HL-60 (cell line): ENCODE results near the gene ANTXR1. TPM values are rescaled to one million over a fixed set of nuclear protein-coding genes. Genes with fewer than 3 reads are reported as not detected.
A peak's percentile ranks its signal among the peaks of the same experiment; 100 is the strongest.

Experiments used
- DNase-seq, 2 experiments: peaks; one replicate each; pipeline ENCODE4 v3.0.0-alpha.2; 2010 to 2020; ENCODE audit warnings: low read depth in 1 of 2, low spot score in 1 of 2
- H3K27ac ChIP-seq: fragments of 250-450 bp; sonication (Bioruptor Pico); replicated peaks from 2 replicates; pipeline ENCODE4 v1.5.1; 2020; ENCODE audit warnings: mild to moderate bottlenecking, moderate library complexity
- H3K27me3 ChIP-seq: fragments of 250-450 bp; sonication (Bioruptor Pico); 2 replicates; pipeline ENCODE4 v1.5.1; 2021; ENCODE audit warnings: mild to moderate bottlenecking, moderate library complexity; ENCODE audit not compliant: insufficient read depth, poor library complexity, severe bottlenecking
- H3K4me3 ChIP-seq: replicated peaks from 2 replicates; pipeline ENCODE4 v1.5.1; 2011; ENCODE audit warnings: mild to moderate bottlenecking, control low read depth, low read length; ENCODE audit not compliant: insufficient read depth
- GABPA ChIP-seq: IDR thresholded peaks from 2 replicates; pipeline ENCODE4 v1.6.1; 2012; ENCODE audit warnings: low read depth
- POLR2AphosphoS5 ChIP-seq: IDR thresholded peaks from 2 replicates; pipeline ENCODE4 v1.6.1; 2012; ENCODE audit warnings: low read depth
- SPI1 ChIP-seq: IDR thresholded peaks from 2 replicates; pipeline ENCODE4 v1.6.1; 2012; ENCODE audit warnings: low read depth, mild to moderate bottlenecking, borderline replicate concordance
- microRNA-seq: library from miRNA; unstranded; fragments of <30 nt; microRNA quantifications from one replicate; pipeline ENCODE4, GENCODE V29; 2018
- TF ChIP-seq, protein P1 (sequence below): IDR thresholded peaks from 2 replicates; pipeline ENCODE4 v1.6.1; 2012; ENCODE audit warnings: low read depth; ENCODE audit not compliant: insufficient replicate concordance
- TF ChIP-seq, protein P2 (sequence below): IDR thresholded peaks from one replicate; pipeline ENCODE4 v1.5.1; 2011; ENCODE audit warnings: low read length, control low read depth, inconsistent platforms; ENCODE audit not compliant: insufficient read depth

ANTXR1 gene

DNA sequence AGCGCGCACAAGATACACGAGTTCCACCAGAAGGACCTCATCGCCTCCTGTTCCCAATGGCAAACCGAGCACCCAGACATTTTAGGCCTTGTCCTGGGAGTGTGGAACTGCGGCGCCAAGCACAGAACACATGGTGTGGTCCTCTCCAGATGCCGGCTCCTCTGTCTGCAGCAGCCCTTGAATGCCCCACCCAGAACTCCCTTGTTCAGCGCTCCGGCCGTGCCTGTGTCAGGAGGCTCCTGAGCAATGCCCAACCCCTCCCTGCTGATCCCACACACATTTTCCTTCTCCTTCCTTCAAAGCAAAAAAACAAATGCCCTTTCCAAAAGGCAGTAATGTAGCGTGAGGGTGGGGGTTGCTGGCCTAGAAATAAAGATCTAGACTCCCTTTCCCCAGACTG lies 284.2 kb downstream of the ANTXR1 start:
- no peak for DNase-seq
- Histone ChIP-seq H3K4me3 (no peak overlapping the region), H3K27me3 (no peaks in the 10 kb centered on the region), H3K27ac (no peak overlapping the region)
- TF ChIP-seq POLR2AphosphoS5 (no peak), SPI1 (no peak), GABPA (no peak)
- TF ChIP-seq, protein P1, sequence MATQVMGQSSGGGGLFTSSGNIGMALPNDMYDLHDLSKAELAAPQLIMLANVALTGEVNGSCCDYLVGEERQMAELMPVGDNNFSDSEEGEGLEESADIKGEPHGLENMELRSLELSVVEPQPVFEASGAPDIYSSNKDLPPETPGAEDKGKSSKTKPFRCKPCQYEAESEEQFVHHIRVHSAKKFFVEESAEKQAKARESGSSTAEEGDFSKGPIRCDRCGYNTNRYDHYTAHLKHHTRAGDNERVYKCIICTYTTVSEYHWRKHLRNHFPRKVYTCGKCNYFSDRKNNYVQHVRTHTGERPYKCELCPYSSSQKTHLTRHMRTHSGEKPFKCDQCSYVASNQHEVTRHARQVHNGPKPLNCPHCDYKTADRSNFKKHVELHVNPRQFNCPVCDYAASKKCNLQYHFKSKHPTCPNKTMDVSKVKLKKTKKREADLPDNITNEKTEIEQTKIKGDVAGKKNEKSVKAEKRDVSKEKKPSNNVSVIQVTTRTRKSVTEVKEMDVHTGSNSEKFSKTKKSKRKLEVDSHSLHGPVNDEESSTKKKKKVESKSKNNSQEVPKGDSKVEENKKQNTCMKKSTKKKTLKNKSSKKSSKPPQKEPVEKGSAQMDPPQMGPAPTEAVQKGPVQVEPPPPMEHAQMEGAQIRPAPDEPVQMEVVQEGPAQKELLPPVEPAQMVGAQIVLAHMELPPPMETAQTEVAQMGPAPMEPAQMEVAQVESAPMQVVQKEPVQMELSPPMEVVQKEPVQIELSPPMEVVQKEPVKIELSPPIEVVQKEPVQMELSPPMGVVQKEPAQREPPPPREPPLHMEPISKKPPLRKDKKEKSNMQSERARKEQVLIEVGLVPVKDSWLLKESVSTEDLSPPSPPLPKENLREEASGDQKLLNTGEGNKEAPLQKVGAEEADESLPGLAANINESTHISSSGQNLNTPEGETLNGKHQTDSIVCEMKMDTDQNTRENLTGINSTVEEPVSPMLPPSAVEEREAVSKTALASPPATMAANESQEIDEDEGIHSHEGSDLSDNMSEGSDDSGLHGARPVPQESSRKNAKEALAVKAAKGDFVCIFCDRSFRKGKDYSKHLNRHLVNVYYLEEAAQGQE = no peak
- TF ChIP-seq, protein P2, sequence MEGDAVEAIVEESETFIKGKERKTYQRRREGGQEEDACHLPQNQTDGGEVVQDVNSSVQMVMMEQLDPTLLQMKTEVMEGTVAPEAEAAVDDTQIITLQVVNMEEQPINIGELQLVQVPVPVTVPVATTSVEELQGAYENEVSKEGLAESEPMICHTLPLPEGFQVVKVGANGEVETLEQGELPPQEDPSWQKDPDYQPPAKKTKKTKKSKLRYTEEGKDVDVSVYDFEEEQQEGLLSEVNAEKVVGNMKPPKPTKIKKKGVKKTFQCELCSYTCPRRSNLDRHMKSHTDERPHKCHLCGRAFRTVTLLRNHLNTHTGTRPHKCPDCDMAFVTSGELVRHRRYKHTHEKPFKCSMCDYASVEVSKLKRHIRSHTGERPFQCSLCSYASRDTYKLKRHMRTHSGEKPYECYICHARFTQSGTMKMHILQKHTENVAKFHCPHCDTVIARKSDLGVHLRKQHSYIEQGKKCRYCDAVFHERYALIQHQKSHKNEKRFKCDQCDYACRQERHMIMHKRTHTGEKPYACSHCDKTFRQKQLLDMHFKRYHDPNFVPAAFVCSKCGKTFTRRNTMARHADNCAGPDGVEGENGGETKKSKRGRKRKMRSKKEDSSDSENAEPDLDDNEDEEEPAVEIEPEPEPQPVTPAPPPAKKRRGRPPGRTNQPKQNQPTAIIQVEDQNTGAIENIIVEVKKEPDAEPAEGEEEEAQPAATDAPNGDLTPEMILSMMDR = no peak

DNA sequence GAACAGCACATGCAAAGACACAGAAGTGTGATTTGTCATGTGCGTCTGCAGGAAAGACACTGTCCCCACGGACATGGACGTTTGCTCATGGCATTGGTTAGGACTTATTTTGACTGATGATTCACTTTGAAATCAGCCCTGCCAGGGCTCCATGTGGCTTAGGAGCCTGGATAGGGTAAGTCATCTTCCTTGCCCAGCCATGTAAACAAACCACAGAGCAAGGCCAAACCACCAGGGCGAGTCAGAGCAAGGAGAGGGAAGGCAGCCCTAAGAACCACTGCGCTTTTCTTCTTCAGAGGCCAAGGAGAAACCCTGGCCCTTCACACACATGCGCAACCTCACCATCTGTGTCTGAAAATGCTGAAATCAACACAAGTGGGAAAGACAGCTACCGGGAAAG lies 285.3 kb downstream of the ANTXR1 start:
- DNase-seq = peak; percentile 42 to 53
- H3K27me3 ChIP-seq = no peaks in the 10 kb centered on the region
- no peak overlapping the region for H3K27ac ChIP-seq
- H3K4me3 ChIP-seq = no peak overlapping the region
- TF ChIP-seq GABPA (no peak), SPI1 (no peak), POLR2AphosphoS5 (no peak)
- TF ChIP-seq, protein P2 = no peak
- TF ChIP-seq, protein P1 = no peak

DNA sequence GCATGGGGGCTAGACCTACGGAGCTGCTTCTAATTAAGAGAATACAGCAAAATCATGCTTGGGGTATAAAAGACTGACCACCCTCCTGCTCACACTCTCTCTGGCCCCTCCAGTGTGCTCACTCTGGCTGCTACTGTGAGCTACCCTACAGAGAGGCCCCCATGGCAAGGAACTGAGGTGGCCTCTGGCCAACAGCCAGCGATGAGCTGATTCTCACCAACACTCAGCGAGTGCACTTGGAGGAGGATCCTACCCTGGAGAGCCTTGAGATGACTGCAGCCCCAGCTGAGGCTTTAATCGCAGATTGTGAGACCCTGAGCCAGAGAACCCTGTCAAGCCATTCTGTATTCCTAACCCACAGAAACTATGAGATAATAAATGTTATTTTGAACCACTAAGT lies 285.9 kb downstream of the ANTXR1 start:
- Histone ChIP-seq H3K27ac (no peak overlapping the region), H3K4me3 (no peak overlapping the region), H3K27me3 (no peaks in the 10 kb centered on the region)
- DNase-seq = no peak
- TF ChIP-seq POLR2AphosphoS5 (no peak), GABPA (no peak), SPI1 (no peak)
- TF ChIP-seq, protein P2 = no peak
- TF ChIP-seq, protein P1 = no peak

Small RNAs within 50 kb of the gene (microRNA-seq; reads per million reads assigned to microRNA genes)
- gene MIR3126 = not detected
